ENCODE results near the gene NIN.
"Not testable (repeated sequence)": the region's sequence is repeated elsewhere in the genome, so short reads cannot be mapped to it uniquely, and the experiment has no call there.

Gene NIN

GRCh38 chr14:50719911-50720759, 110.8 kb downstream of the NIN start:
- no peak for FAIRE-seq
- no peak for TF ChIP-seq POLR2A (IDR thresholded peaks at IDR 0.05; ENCODE audit: low read depth, low read length)
- TF ChIP-seq TAF1 (IDR thresholded peaks at IDR 0.05; ENCODE audit: borderline replicate concordance, low read depth, low read length): no peak
- TF ChIP-seq POLR2AphosphoS5 (IDR thresholded peaks at IDR 0.05; ENCODE audit: low read depth, low read length): no peak
- no peak for DNase-seq (ENCODE audit: insufficient read length)

GRCh38 chr14:50718949-50719348, 112.0 kb downstream of the NIN start:
- DNase-seq (ENCODE audit: insufficient read length) (no peak), FAIRE-seq (no peak)
- TF ChIP-seq POLR2A (IDR thresholded peaks at IDR 0.05; ENCODE audit: low read depth, low read length): peak; percentile 21; the same call in 1 of the 2 replicates
- peak; percentile 40; the same call in 1 of the 2 replicates for TF ChIP-seq POLR2AphosphoS5 (IDR thresholded peaks at IDR 0.05; ENCODE audit: low read depth, low read length)
- TF ChIP-seq TAF1 (IDR thresholded peaks at IDR 0.05; ENCODE audit: borderline replicate concordance, low read depth, low read length): no peak

- FAIRE-seq (no peak), DNase-seq (ENCODE audit: insufficient read length) (no peak)
- TF ChIP-seq POLR2A (IDR thresholded peaks at IDR 0.05; ENCODE audit: low read depth, low read length): no peak
- peak; percentile 34; the same call in 1 of the 2 replicates for TF ChIP-seq POLR2AphosphoS5 (IDR thresholded peaks at IDR 0.05; ENCODE audit: low read depth, low read length)
Observed at GRCh38 chr14:50717811-50718210, 113.2 kb downstream of the NIN start.

- DNase-seq (ENCODE audit: insufficient read length): no peak
- TF ChIP-seq TAF1 (IDR thresholded peaks at IDR 0.05; ENCODE audit: borderline replicate concordance, low read depth, low read length) (no peak), POLR2AphosphoS5 (IDR thresholded peaks at IDR 0.05; ENCODE audit: low read depth, low read length) (no peak), POLR2A (IDR thresholded peaks at IDR 0.05; ENCODE audit: low read depth, low read length) (no peak)
- no peak for FAIRE-seq
Observed at GRCh38 chr14:50714450-50715073, 116.4 kb downstream of the NIN start.

- DNase-seq (ENCODE audit: insufficient read length) (no peak), FAIRE-seq (no peak)
- no peak for TF ChIP-seq POLR2AphosphoS5 (IDR thresholded peaks at IDR 0.05; ENCODE audit: low read depth, low read length)
Observed at GRCh38 chr14:50711043-50711442, 119.9 kb downstream of the NIN start.

GRCh38 chr14:50705026-50705593, 125.9 kb downstream of the NIN start:
- DNase-seq (ENCODE audit: insufficient read length) (no peak), FAIRE-seq (no peak)
- TF ChIP-seq TAF1 (IDR thresholded peaks at IDR 0.05; ENCODE audit: borderline replicate concordance, low read depth, low read length) (no peak), POLR2A (IDR thresholded peaks at IDR 0.05; ENCODE audit: low read depth, low read length) (no peak), POLR2AphosphoS5 (IDR thresholded peaks at IDR 0.05; ENCODE audit: low read depth, low read length) (no peak)

GRCh38 chr14:50704454-50705010, 126.4 kb downstream of the NIN start:
- TF ChIP-seq POLR2A (IDR thresholded peaks at IDR 0.05; ENCODE audit: low read depth, low read length) (no peak), TAF1 (IDR thresholded peaks at IDR 0.05; ENCODE audit: borderline replicate concordance, low read depth, low read length) (no peak), POLR2AphosphoS5 (IDR thresholded peaks at IDR 0.05; ENCODE audit: low read depth, low read length) (no peak)
- DNase-seq (ENCODE audit: insufficient read length) (no peak), FAIRE-seq (no peak)

- FAIRE-seq: no peak
- TF ChIP-seq TAF1 (IDR thresholded peaks at IDR 0.05; ENCODE audit: borderline replicate concordance, low read depth, low read length) (no peak), POLR2AphosphoS5 (IDR thresholded peaks at IDR 0.05; ENCODE audit: low read depth, low read length) (no peak), POLR2A (IDR thresholded peaks at IDR 0.05; ENCODE audit: low read depth, low read length) (no peak)
- no peak for DNase-seq (ENCODE audit: insufficient read length)
Observed at GRCh38 chr14:50697659-50698290, 133.2 kb downstream of the NIN start.

- not testable (repeated sequence) for FAIRE-seq
Observed at GRCh38 chr14:50694260-50694659, 136.7 kb downstream of the NIN start.

GRCh38 chr14:50688875-50689274, 142.1 kb downstream of the NIN start:
- FAIRE-seq (no peak), DNase-seq (ENCODE audit: insufficient read length) (no peak)
- TF ChIP-seq POLR2AphosphoS5 (IDR thresholded peaks at IDR 0.05; ENCODE audit: low read depth, low read length) (no peak), POLR2A (IDR thresholded peaks at IDR 0.05; ENCODE audit: low read depth, low read length) (no peak), TAF1 (IDR thresholded peaks at IDR 0.05; ENCODE audit: borderline replicate concordance, low read depth, low read length) (no peak)

More at GRCh38 chr14:50694260-50694659, 136.7 kb downstream of the NIN start:
- not testable (repeated sequence) for DNase-seq (ENCODE audit: insufficient read length)

GRCh38 chr14:50679674-50680073, 151.3 kb downstream of the NIN start:
- no peak for TF ChIP-seq POLR2AphosphoS5 (IDR thresholded peaks at IDR 0.05; ENCODE audit: low read depth, low read length)
- TF ChIP-seq TAF1 (IDR thresholded peaks at IDR 0.05; ENCODE audit: borderline replicate concordance, low read depth, low read length): no peak
- no peak for TF ChIP-seq POLR2A (IDR thresholded peaks at IDR 0.05; ENCODE audit: low read depth, low read length)
- DNase-seq (ENCODE audit: insufficient read length): no peak
- no peak for FAIRE-seq
